ENCODE results near the gene OR2Y1. TPM values are rescaled to one million over a fixed set of nuclear protein-coding genes. Genes with fewer than 3 reads are reported as not detected.
"Not testable (repeated sequence)": the region's sequence is repeated elsewhere in the genome, so short reads cannot be mapped to it uniquely, and the experiment has no call there.

The OR2Y1 gene
- total RNA-seq, 1 donor from 2014 or later: not detected

DNA sequence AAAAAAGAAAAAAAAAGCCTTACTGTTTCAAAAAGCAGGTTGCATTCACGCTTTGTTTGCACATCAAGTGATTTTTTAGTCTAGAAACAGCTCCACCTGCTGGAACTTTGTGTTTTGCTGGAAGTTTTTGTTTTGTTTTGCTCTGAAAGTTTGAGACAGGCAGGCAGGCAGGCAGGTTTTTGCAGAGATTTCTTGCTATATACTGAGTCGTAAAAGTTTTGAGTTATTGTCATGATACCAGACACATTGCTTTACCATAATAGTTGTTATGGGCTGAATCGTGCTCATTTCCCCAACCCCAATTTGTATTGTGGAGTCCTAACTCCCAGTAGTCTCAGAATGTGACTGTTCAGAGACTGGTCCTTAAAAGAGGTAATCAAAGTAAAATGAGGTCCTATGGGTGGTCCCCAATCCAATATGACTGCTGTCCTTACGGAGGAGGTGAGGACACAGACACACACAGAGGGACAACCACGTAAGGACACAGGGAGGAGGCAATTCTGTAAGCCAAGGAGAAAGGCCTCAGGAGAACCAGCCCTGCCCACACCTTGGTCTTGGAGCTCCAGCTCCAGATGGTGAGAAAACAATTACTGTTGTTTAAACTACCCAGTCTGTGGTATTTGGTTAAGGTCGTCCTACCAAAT lies 20.9 kb downstream of the OR2Y1 start:
- TF ChIP-seq, protein P1, sequence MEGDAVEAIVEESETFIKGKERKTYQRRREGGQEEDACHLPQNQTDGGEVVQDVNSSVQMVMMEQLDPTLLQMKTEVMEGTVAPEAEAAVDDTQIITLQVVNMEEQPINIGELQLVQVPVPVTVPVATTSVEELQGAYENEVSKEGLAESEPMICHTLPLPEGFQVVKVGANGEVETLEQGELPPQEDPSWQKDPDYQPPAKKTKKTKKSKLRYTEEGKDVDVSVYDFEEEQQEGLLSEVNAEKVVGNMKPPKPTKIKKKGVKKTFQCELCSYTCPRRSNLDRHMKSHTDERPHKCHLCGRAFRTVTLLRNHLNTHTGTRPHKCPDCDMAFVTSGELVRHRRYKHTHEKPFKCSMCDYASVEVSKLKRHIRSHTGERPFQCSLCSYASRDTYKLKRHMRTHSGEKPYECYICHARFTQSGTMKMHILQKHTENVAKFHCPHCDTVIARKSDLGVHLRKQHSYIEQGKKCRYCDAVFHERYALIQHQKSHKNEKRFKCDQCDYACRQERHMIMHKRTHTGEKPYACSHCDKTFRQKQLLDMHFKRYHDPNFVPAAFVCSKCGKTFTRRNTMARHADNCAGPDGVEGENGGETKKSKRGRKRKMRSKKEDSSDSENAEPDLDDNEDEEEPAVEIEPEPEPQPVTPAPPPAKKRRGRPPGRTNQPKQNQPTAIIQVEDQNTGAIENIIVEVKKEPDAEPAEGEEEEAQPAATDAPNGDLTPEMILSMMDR (IDR thresholded peaks at IDR 0.05): peak; percentile 58
- intact Hi-C loops (cut with DNase I): no loop called here
- Histone ChIP-seq H3K27me3 (ENCODE audit: low read depth) (peaks cover 4% of the 10 kb centered on the region), H3K4me1 (no peaks in the 10 kb centered on the region), H3K9me3 (no peaks in the 10 kb centered on the region), H3K4me3 (no peak overlapping the region), H3K36me3 (no peaks in the 10 kb centered on the region), H3K27ac (no peak overlapping the region)
- ATAC-seq (no peak), DNase-seq (no peak)

GRCh38 chr5:180717989-180718388 lies 21.9 kb downstream of the OR2Y1 start:
- TF ChIP-seq, protein P1 (IDR thresholded peaks at IDR 0.05): no peak
- no peaks in the 10 kb centered on the region for H3K36me3 ChIP-seq
- H3K27ac ChIP-seq: no peak overlapping the region
- intact Hi-C loops (cut with DNase I): no loop called here
- DNase-seq (no peak), ATAC-seq (no peak)
- peaks cover 8% of the 10 kb centered on the region for H3K27me3 ChIP-seq (ENCODE audit: low read depth)
- no peaks in the 10 kb centered on the region for H3K4me1 ChIP-seq
- no peak overlapping the region for H3K4me3 ChIP-seq
- no peaks in the 10 kb centered on the region for H3K9me3 ChIP-seq

DNA sequence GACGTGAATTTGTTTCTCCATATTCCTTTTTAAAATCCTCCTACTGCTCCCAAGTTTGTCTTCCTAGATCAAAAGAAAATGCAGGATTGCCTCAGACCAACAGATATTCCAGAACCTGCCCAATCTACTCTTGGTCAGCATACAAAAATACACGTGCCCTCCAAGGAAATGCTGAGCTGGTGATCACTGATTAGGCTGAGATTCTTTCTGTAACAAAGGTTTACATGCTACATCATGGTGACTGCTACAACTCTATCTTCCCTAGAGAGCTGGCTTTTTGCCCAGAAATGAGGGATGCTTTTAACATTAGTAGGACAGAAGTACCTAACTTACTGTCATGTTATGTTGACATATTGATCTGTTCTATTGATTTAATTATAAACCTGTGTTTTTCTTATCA lies 35.5 kb downstream of the OR2Y1 start:
- no peak overlapping the region for H3K27ac ChIP-seq
- no peaks in the 10 kb centered on the region for H3K36me3 ChIP-seq
- DNase-seq: no peak
- no peaks in the 10 kb centered on the region for H3K4me1 ChIP-seq
- H3K27me3 ChIP-seq (ENCODE audit: low read depth): no peaks in the 10 kb centered on the region
- TF ChIP-seq, protein P1 (IDR thresholded peaks at IDR 0.05): no peak
- no peaks in the 10 kb centered on the region for H3K9me3 ChIP-seq
- intact Hi-C loops (cut with DNase I): no loop called here
- no peak for ATAC-seq
- no peak overlapping the region for H3K4me3 ChIP-seq

- ATAC-seq (no peak), DNase-seq (no peak)
- H3K4me3 ChIP-seq: no peak overlapping the region
- H3K9me3 ChIP-seq: no peaks in the 10 kb centered on the region
- H3K4me1 ChIP-seq: no peaks in the 10 kb centered on the region
- TF ChIP-seq, protein P1 (IDR thresholded peaks at IDR 0.05): no peak
- intact Hi-C loops (cut with DNase I): no loop called here
- no peak overlapping the region for H3K27ac ChIP-seq
- no peaks in the 10 kb centered on the region for H3K36me3 ChIP-seq
- H3K27me3 ChIP-seq (ENCODE audit: low read depth): no peaks in the 10 kb centered on the region
Measured at GRCh38 chr5:180703912-180704311, 35.9 kb downstream of the OR2Y1 start.

GRCh38 chr5:180703371-180703770 lies 36.5 kb downstream of the OR2Y1 start:
- ATAC-seq; H3K27ac ChIP-seq; H3K4me1 ChIP-seq; intact Hi-C loops (cut with DNase I); DNase-seq; H3K36me3 ChIP-seq; H3K4me3 ChIP-seq; H3K9me3 ChIP-seq; H3K27me3 ChIP-seq (ENCODE audit: low read depth): not testable (repeated sequence)

GRCh38 chr5:180700440-180700839 lies 39.4 kb downstream of the OR2Y1 start:
- H3K9me3 ChIP-seq; H3K27me3 ChIP-seq (ENCODE audit: low read depth); H3K4me3 ChIP-seq; DNase-seq; H3K36me3 ChIP-seq; H3K4me1 ChIP-seq; intact Hi-C loops (cut with DNase I); H3K27ac ChIP-seq; ATAC-seq: not testable (repeated sequence)
